Subcutaneous adipose tissue (tissue), 4 donors: ENCODE results near the gene PACRG. TPM values are rescaled to one million over a fixed set of nuclear protein-coding genes. Genes with fewer than 3 reads are reported as not detected.

ENCODE experiments used
- total RNA-seq, 4 donors: library from RNA; depleted of rRNA; stranded (reverse); fragments of >200 nt; gene quantifications; one replicate each; pipeline ENCODE4 v1.1.0, GENCODE V29; 2016
- TF ChIP-seq, protein P1 (sequence below): fragments of 450-650 bp; IDR thresholded peaks from one replicate; pipeline ENCODE4 v1.5.1; 2016; ENCODE audit warnings: low read depth, mild to moderate bottlenecking, control low read depth, antibody characterized with exemption, moderate library complexity

PACRG gene
- total RNA-seq, 4 donors from 2014 or later: 0.34 TPM; not detected in 3

GRCh38 chr6:163332575-163332974 is 604.8 kb downstream of the PACRG start:
- TF ChIP-seq, protein P1, sequence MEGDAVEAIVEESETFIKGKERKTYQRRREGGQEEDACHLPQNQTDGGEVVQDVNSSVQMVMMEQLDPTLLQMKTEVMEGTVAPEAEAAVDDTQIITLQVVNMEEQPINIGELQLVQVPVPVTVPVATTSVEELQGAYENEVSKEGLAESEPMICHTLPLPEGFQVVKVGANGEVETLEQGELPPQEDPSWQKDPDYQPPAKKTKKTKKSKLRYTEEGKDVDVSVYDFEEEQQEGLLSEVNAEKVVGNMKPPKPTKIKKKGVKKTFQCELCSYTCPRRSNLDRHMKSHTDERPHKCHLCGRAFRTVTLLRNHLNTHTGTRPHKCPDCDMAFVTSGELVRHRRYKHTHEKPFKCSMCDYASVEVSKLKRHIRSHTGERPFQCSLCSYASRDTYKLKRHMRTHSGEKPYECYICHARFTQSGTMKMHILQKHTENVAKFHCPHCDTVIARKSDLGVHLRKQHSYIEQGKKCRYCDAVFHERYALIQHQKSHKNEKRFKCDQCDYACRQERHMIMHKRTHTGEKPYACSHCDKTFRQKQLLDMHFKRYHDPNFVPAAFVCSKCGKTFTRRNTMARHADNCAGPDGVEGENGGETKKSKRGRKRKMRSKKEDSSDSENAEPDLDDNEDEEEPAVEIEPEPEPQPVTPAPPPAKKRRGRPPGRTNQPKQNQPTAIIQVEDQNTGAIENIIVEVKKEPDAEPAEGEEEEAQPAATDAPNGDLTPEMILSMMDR: no peak

- TF ChIP-seq, protein P1: no peak
Observed at GRCh38 chr6:163333038-163333437, 605.3 kb downstream of the PACRG start.

DNA sequence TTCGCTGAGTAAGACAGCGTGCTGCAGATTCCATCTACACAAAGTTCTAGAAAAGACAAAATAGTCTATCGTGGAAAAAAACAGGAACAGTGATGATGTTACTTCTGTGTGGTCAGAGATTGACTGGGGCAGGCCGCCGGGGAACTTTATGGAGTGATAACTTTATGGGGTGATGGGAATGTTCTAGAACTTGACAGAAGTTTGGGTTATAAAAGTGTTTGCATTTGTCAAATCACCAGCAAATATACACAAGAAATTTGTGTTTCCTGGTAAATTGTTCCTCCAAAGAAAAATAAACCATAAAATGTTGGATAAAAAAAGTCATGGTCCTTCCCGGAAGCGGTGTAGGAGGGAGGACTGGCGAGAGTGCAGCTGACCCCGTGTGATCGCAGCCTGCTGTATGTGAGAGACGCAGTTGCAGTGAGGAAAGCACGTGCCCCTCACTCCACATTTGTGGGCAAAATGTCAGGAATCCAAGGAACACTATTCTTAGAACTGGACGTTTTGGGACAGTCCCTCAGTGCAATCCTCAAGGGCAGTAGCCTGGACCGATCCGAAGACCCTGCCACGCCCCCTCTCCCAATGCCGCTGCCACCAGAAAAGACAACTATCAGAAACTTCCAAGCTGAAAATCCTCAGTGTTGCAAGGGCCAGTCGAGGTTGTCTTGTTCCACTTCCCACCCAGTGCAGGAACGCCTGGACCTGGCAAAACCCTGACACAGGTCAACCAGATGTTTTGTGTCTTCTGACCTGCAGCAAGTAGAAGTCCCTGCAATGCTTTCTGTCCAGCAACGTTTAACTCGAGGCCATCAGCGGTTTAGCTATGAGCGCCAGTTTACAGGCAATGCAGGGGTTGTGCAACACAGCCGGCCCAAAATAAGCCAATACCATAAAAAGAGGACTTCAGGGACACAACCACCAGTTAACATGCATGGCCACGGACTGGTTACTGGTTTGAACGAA is 606.2 kb downstream of the PACRG start:
- TF ChIP-seq, protein P1: no peak

DNA sequence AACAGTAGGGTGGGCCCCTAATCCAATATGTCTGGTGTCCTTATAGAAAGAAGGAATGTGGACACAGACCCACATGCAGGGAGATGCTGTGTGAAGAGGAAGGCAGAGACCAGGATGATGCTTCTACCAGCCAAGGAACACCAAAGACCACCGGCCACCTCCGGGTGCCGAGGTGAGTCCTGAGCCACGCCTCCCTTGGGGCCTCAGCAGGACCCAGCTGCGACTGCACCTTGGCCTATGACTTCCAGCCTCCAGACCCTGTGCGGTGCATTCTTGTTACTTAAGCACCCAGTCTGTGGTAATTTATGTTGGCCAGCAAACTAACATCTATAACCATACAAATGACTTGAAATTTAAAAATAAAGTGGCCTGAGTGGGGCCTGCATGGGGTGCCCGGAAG is 607.3 kb downstream of the PACRG start:
- TF ChIP-seq, protein P1: no peak

DNA sequence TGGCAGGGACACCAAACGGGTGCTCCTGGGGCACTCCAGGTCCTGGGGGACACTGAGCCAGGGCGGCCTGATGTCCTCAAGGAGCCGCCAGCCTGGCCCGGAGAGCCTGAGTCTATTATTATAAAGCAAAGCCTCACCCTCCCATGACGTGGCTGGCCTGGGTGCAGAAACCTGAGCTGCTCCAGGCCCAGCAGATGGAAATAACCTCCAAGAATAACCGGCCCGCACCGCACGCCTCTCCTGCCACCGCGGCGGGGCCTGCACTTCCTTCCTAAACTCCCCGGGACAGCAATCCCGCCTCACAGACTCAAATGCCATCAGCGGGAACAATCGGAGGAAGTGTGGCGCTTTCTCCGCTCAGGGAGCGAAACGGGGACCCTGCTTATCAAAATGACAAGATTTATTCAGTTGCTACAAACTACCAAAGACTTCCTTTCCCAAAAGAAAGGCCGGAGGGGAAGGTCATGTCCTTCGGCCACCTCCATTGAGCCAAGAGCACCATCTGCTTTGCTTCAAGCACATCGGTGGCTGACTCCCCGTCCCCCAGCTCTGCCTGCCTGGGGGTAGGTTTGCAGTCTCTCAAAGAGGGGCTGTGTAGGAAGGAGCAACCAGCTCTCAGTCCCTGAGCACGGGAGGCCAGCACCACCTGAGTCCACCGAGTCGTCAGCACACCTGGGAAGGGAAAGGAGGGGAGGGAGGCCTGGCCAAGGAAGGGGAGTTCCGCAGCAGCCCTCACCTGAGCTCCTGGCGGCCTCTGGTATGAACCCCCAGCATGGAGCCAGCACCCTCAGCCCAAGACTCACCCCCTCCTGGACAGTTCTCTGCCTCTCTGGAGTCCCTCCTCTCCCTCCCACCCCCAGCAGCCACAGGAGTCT is 608.1 kb downstream of the PACRG start:
- TF ChIP-seq, protein P1: no peak

DNA sequence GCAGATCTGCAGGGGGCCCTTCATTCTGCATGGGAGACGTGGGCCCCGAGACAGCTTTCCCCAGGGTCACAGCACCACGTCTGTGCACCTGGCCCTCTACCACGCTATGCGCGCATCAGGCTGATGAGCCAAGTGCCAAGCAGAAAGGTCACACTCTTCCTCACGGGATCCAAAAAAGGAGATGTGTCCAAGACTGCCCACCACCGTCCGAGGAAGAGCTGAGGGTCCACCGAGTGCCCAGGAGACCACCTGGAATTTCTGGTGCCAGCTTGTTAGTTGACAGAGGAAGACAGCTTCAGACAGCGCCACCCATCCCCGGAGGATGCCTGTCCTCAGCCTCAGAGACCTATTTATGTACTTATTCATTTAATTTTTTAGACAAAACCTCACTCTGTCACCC is 609.2 kb downstream of the PACRG start:
- TF ChIP-seq, protein P1: no peak

DNA sequence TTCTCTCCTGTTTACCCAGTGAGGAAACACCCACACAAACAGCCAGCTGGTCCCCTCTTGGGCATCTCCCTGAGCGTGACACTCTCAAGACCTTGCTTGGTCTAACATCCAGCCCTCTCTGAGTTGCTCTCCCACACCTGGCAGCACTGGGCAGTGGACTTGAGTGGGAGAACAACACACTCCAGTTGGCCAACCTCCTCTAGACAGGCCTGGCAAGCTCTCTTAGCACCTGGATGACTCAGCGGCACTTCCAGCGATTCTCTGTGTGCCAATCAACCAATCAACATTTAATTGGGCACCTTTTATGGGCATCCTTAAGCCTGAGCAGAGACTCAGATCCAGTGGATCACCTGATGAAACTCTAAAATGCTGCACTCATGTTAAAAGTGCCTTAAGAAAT is 610.2 kb downstream of the PACRG start:
- TF ChIP-seq, protein P1: no peak
